NK-92 treated with Interleukin-12 subunit alpha and Interleukin-12 subunit beta, amount 100 ng/mL, for 24 hours (cell line): ENCODE results near the gene SKAP2.

ENCODE experiments used
- DNase-seq: peaks from one replicate; lab custom pipeline; 2025; lab: John Stamatoyannopoulos, UW

SKAP2 gene

GRCh38 chr7:26631601-26632000, 232.8 kb downstream of the SKAP2 start:
- no peak for DNase-seq

DNA sequence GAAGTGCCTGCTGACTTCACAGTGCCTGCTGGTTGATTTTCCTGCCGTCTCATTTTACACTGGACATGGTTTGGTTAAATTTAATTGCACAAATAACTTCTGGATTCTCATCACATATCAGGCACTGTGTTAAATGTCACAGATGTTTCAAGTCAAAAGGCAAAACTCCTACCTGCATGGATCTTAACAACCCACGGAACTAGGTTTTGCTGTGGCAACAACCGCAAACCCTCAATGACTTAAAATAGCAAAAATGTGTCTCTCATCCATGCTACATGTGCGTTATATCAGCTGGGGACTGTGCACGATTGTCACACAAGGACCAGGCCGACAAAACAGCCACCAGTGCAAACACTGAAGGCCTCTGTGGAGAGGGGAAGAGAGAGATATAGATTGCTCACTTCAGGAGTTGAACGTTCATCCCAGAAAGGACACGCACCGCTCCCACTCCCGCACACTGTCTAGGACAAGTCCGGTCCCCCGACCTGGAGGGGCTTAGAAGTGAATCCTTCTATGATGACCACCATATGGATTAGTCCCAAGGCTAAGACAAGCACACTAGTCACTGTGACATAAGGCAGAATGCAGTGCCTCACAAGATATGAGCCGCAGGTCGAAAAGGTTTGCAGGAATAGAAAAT, 233.3 kb downstream of the SKAP2 start:
- no peak for DNase-seq

- DNase-seq: no peak
These were observed 234.0 kb downstream of the SKAP2 start for GRCh38 chr7:26630361-26630760.

GRCh38 chr7:26629696-26630095, 234.7 kb downstream of the SKAP2 start:
- DNase-seq: no peak

DNA sequence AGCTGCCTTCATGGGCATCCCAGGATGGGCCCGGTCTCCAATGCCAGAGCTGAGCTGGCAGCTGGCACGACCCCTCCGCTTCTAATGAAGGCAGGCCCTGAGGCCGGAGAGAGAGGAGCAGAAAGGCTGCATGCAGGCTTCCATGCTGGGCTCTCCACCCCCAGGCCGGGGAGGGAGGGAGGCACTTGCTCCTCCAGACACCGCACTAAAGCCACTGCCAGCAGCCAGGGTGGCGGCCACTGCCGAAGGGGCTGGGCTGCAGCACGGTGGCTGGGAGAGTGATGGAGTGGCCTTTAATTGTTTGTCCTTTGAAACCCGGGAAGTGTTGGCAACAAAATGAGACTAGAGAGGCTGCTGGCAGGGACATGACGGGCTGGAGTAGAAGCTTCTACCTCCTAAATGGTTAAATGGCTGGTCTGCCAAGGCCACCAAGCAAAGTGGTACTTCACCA, 236.5 kb downstream of the SKAP2 start:
- DNase-seq: no peak

DNA sequence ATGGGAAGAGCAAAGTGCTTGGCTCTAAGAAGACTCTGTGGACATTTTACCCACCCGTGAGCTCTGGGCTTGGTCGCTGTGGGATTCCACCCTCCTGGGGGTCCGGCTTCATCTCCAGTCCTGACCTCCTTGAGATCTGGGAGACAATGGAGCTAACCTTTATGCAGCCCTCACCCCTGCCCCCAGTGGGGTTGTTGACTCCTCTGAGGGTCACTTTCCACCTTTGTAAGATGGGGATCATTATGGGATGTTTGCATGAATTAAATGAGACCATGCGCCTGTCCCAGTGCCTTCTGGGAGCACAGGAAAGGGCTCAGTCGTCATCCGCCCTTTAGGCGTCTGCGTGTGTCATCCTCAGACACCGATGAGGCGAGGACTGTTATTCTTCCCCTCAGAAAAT, 237.2 kb downstream of the SKAP2 start:
- no peak for DNase-seq

DNA sequence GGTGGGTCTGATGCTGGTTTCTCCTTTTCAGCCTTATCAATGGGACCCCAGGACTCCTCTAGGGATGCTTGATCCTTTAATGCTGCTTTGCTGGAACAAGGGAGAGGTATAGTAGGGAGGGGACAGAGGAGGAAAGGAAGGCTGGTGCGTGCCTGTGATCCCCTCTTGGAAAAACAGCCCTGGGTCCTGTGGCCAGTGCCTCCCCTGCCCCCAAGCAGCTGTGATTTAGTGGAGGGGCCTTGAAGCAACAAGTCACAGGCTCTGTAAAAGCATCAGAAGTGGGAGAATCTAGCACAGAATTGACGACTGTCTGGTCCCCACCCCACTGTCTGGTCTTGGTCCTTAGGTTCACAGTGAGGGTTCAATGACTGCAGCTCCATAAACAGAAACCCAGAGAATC, 237.7 kb downstream of the SKAP2 start:
- no peak for DNase-seq

DNA sequence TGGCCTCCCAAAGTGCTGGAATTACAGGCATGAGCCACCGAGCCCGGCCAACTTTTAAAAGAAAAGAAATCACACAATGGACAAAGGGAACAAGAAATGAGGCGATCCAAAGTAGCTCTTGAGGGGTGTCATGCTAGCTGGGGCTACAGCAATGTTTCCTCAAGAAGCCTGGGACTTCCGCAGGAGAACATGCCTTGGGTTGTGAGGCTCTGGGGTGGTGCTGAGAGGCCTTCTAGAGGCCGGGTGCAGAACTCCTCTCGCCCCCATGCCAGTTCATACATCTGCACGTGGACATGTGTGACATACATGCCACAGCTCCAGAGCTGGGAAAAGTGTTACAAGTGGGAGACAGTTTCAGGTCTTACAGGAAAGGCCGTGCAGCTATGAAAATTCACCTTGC, 238.2 kb downstream of the SKAP2 start:
- DNase-seq: no peak

DNA sequence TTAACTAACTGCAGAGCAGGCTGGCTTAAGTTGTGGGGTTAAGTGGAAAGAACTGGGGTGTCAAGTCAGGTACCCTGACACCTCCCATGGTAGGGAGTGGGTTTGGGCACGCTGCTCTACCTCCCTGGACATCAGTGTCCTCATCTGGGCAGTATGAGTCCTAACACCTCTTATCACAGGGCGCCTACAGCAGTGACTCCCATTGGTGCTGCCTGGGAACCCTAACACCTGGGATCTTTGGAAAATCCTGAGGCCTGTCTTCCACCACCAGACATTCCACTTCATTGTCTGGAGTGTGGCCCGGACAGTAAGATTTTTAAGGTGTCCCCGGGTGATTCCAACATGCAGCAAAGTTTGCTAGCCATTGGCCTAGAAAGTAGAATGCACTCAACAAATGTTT, 239.1 kb downstream of the SKAP2 start:
- DNase-seq: no peak

DNA sequence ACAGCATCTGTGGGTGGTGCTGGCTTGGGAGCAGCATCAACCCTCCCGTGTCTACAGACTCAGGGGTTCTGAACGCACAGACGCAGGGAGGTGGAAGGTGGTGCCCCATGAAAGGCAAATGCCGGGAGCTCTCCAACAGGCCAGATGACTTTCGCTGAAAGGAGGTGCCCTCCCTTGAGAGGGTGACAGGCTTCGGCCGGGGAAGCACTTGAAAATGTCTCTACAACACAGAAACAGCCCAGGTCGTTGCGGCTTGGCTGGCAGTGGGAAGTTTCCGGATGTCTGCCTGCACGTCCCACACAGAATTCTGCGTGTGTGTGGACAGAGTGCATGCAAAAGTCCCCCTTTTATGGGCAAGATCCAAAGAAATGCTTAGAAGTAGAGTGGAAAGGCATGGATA, 239.6 kb downstream of the SKAP2 start:
- no peak for DNase-seq

DNA sequence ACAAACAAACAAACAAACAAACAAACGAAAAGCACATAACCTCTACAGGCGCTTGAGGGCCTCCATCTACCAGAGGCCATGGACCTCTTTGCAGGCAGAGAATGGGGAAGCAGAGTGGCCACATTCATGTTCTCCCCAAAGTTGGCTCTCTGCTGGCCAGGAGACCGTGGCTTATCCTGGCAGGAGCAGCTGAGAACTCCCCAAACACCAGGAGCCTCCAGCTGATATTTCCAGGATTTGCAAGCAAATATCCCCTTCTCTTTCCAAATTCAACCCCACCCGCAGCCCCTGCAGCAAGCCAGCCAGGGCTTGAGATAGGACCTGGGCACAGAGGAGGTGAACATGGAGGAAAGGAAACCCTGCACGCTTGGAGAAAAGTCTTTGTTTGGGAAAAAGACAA, 240.0 kb downstream of the SKAP2 start:
- no peak for DNase-seq

DNA sequence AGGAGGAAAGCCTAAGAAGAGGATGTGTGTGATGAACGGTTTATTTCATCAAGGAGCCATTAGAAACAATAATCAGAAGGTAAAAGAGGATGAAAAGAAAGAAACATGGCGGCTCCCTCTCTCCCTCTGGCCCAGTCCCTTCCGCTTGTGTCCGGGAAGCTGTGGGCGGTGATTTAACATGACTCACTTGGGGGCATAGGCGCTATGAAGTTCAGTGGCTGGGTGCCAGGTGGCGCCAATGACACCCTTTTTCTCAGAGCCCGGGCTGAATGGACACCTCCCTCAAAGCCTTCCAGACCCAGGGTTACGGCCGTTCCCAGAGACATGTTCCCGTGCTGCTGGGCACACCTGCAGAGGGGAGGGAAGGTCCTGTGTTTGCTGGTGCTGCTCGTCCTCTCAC, 244.0 kb downstream of the SKAP2 start:
- no peak for DNase-seq

- DNase-seq: no peak
These were observed 244.9 kb downstream of the SKAP2 start for GRCh38 chr7:26619348-26619984.

DNA sequence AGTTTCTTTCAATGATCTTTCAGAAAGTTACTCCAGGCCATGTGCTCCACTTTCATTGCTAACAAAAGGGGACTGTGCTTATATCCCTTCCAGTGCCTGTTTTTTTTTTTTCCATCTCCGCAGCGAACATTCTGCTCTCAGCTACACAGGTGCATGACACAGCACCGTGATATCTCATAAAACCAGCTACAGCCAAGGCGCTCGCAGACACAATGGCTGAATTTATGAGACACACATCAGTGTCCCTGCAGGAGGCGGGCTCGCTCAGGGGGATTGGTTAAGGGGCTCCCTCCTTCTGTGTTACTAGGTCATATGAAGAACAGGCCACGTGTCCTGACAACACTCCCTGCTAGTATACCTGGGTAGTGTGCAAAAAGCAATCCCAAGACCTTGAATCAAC, 245.5 kb downstream of the SKAP2 start:
- DNase-seq: no peak

GRCh38 chr7:26618449-26618848, 245.9 kb downstream of the SKAP2 start:
- DNase-seq: no peak
